GM19467 (cell line): ENCODE measurements around the gene PDXDC1.
A peak's percentile ranks its signal among the peaks of the same experiment; 100 is the strongest.
"Not testable (repeated sequence)": the region's sequence is repeated elsewhere in the genome, so short reads cannot be mapped to it uniquely, and the experiment has no call there.

Source experiments
- ATAC-seq: cut with Tn5 transposase; IDR thresholded peaks from one replicate; pipeline ENCODE4 v1.9.1; 2021; ENCODE audit warnings: mild to moderate bottlenecking, moderate library complexity; ENCODE audit not compliant: unreplicated experiment

The PDXDC1 gene

DNA sequence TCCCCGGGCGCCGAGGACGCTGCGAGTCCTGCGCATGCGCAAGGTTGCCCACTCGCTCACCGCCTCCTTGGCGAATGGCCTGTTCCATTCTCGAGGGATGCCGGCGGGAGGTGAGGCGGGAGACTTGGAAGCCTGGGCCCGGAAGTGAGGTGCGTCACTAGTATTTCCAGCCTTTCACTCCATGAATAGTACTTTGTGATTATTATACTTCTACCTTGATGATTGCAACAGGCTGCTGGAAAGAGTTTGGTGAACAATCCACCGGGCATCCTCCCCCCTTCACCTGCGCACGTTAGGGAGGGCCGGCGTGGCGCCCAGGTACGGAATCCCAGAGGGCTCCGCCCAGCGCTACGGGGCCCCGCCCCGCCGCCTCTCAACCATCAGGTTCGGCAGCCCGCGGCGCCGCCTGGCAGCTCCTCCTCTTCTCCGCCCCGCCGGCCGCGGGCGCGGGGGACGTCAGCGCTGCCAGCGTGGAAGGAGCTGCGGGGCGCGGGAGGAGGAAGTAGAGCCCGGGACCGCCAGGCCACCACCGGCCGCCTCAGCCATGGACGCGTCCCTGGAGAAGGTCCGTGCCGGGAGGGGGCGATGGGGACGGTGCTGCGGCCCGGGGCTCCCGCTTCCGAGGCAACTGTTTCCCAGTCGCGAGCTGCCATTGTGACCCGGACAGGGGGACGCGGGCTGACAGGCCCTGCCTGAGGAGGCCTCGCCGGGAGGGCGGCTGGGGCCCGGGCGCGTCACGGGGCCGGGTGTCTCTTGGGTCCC, at the start of gene PDXDC1:
PDXDC1 (plus strand) TSS at position 371 of the 762 bp plus-strand sequence; CDS start at position 545, 174 bp downstream.
- peak; percentile 91 for ATAC-seq

DNA sequence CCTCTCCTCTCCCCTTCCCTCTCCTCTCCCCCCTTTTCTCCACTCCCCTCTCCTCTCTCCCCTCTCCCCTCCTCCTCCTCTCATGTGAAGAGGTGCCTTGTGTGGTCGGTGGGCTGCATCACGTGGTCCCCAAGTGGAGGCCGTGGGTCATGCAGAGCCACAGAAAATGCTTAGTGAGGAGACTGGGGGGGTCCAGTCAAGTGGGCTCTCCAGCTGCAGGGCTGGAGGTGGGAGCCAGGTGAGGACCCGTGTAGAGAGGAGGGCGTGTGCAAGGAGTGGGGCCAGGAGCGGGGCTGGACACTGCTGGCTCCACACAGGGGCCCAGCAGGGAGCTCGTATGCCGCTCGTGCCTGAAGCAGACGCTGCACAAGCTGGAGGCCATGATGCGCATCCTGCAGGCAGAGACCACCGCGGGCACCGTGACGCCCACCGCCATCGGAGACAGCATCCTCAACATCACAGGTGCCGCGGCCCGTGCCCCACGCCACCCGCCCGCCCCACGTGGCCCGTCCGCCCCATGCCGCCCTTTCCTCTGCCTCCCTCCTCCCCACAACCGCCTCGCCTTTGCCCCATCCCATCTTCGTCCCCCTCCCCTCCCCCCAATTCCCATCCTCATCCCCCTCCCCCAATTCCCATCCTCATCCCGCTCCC, 46.6 kb upstream of the PDXDC1 start:
- ATAC-seq: not testable (repeated sequence)

DNA sequence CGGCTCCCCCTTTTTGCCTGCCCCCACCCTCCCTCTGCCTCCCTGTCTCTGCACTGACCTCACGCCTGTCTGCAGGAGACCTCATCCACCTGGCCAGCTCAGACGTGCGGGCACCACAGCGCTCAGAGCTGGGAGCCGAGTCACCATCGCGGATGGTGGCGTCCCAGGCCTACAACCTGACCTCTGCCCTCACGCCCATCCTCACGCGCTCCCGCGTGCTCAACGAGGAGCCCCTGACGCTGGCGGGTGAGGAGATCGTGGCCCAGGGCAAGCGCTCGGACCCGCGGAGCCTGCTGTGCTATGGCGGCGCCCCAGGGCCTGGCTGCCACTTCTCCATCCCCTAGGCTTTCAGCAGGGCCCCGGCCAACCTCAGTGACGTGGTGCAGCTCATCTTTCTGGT, 45.6 kb upstream of the PDXDC1 start:
- not testable (repeated sequence) for ATAC-seq

DNA sequence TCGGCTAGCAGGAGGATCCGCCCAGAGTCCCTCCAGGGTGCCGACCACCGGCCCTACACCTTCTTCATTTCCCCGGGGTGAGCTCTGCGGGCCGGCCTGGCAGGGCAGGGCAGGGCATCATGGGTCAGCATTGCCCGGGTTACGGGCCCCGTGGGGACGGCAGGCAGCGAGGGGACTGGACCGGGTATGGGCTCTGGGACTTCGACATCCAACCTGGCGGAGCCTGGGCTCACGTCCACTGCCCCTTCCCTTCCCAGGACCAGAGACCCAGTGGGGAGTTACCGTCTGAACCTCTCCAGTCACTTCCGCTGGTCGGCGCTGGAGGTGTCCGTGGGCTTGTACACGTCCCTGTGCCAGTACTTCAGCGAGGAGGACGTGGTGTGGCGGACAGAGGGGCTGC, 44.6 kb upstream of the PDXDC1 start:
- not testable (repeated sequence) for ATAC-seq

DNA sequence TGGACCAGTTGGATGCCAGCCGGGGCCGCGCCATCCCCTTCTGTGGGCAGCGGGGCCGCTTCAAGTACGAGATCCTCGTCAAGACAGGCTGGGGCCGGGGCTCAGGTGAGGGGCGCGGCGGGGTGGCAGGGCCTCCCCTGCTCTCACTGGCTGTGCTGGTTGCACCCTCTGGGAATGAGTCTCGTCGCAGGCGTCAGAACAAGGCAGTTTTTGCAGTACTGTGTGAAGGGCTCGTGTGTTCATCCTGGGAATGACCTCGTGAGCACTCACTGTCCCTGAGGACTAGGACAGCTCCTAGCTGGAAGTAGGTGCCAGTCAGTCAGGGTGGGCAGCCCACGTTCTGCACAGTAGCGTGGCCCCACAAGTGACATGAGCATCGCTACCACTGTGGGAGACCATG, 43.9 kb upstream of the PDXDC1 start:
- ATAC-seq: not testable (repeated sequence)

- not testable (repeated sequence) for ATAC-seq
Observed at GRCh38 chr16:14932581-14933375, 42.0 kb upstream of the PDXDC1 start.

- not testable (repeated sequence) for ATAC-seq
Observed at GRCh38 chr16:14937143-14937542, 37.7 kb upstream of the PDXDC1 start, which contains the start of gene NPIPA1. NPIPA1 (plus strand) TSS chr16:14937443; CDS start chr16:14937443, 0 bp downstream.

DNA sequence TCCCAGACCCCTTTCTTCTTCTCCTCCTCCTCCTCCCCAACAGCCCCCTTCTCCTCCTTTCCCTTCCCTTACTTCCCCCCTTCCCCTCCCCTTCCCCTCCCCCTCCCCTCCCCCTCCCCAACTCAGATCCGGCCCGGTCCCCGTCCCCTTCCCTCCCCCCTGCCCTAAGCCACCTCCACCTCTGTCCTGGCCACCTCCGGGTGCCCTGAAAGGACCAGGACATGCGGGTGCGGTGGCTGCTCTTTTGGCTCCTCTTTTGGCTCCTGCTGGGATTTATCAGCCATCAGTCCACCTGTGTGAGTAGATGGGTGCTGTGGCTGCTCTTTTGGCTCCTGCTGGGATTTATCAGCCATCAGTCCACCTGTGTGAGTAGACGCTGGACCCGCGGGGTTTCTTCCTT, 36.8 kb upstream of the PDXDC1 start:
- not testable (repeated sequence) for ATAC-seq

- not testable (repeated sequence) for ATAC-seq
Observed at GRCh38 chr16:14942686-14943085, 32.1 kb upstream of the PDXDC1 start.

DNA sequence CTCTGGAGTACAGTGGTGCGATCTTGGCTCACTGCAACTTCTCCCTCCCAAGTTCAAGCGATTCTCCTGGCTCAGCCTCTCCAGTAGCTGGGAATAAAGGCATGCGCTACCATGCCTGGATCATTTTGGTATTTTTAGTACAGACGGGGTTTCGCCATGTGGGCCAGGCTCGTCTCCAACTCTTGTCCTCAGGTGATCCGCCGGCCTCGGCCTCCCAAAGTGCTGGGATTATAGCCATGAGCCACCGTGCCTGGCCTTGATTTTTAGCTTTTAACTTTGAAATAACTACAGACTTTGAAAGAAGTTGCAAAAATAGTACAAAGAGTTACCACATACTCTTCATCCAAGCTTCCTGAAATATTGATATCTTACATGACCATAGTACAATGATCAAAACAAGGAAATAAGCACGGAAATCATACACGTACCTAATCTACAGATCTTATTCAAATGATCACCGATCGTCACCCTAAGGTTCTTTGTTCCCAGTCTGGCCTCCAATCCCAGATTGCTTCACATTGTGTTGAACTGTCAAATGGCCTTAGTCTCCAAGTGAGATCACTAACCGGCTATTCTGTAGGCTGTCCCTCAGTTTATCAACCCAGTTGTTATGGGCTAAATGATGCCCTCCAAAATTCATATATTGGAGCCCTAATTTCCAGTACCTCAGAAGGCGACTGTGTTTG, 19.1 kb upstream of the PDXDC1 start:
- ATAC-seq: no peak

DNA sequence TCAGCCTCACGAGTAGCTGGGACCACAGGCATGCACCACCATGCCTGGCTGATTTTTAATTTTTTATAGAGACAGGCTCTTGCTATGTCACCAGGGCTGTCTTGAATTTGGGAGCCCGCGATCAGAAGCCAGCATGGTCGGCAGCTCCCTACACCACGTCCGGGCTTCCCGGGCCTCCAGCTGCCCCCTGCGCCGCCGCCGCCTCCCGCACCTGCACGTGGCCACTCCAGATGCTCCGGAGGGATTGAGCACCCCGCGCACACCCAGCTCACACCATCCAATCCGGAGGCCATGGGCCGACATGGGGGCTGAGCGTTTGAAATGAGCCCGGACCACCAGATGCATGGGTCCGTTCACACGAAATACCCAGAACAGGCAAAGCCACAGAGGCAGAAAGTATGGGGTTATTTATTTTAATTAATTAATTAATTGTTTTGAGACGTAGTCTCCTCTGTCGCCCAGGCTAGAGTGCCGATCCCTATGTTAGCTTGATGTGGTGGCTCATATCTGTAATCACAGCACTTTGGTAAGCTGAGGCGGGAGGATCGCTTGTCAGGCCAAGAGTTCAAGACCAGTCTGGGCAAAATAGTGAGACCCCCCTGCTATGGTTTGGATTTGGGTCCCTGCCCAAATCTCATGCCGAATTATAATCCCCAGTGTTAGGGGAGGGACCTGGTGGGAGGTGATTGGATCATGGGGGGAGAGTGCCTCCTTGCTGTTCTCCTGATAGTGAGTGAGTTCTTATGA, 17.1 kb upstream of the PDXDC1 start:
- no peak for ATAC-seq

DNA sequence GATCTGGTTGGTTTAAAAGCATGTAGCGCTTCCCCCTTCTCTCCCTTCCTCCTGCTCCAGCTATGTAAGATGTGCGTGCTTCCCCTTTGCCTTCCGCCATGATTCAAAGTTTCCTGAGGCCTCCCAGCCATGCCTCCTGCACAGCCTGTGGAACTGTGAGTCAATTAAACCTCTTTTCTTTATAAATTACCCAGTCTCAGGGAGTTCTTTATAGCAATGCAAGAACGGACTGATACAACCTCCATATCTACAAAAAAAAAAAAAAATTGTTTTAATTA, 16.6 kb upstream of the PDXDC1 start:
- no peak for ATAC-seq

GRCh38 chr16:14958970-14959369, 15.9 kb upstream of the PDXDC1 start:
- no peak for ATAC-seq

GRCh38 chr16:14961405-14962186, 13.2 kb upstream of the PDXDC1 start:
- no peak for ATAC-seq

- ATAC-seq: no peak
Observed at GRCh38 chr16:14963281-14964173, 11.3 kb upstream of the PDXDC1 start.

DNA sequence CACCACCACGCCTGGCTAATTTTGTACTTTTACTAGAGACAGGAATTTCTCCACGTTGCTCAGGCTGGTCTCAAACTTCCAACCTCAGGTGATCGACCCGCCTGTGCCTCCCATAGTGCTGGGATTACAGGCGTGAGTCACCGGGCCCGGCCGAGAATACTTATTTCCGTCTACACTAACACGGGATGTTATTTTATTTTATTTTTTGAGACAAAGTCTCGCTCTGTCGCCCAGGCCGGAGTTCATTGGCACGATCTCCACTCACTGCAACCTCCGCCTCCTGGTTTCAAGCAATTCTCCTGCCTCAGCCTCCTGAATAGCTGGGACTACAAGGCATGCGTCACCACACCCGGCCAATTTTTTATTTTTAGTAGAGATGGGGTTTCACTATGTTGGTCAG, 9.5 kb upstream of the PDXDC1 start:
- ATAC-seq: no peak

- ATAC-seq: not testable (repeated sequence)
Observed at GRCh38 chr16:14969795-14970194, 5.0 kb upstream of the PDXDC1 start.

DNA sequence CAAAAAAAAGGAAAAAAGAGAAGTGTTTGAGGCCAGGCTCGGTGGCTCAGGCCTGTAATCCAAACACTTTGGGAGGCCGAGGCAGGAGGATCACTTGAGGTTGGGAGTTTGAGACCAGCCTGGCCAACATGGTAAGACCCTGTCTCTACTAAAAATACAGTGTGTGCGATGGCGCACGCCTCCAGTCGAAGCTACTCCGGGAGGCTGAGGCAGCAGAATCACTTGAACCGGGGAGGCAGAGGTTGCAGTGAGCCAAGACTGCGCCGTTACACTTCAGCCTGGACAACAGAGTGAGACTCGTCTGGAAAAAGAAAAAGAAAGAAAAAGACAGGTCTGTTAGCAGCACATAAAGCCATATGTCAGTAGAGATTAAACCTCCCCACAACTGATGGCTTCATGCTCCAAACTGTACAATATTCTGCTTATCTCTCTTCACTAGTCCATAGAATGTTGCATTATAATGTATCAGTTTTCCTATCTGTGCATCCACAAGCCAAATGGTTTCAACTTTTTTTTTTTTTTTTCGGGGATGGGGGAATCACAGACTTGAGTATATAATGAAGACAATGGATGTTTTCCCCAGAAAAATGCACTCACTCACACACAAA, 3.1 kb upstream of the PDXDC1 start:
- not testable (repeated sequence) for ATAC-seq
